ENCODE data around the gene LNP1.

DNA sequence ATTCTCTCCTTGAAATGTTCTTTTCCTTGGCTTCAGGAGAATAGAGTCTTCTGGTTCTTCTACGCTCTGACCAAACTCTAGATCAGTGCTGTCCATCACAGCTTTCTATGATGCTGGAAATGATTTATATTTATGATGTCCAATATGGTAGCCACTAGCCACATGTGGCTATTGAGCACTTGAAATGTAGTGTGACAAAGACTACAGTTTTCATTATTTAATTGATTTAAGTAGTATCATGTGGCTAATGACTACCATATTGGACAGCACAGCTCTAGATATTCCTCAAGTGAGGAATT, 2.9 kb downstream of the LNP1 start:
- TF ChIP-seq, protein P1, sequence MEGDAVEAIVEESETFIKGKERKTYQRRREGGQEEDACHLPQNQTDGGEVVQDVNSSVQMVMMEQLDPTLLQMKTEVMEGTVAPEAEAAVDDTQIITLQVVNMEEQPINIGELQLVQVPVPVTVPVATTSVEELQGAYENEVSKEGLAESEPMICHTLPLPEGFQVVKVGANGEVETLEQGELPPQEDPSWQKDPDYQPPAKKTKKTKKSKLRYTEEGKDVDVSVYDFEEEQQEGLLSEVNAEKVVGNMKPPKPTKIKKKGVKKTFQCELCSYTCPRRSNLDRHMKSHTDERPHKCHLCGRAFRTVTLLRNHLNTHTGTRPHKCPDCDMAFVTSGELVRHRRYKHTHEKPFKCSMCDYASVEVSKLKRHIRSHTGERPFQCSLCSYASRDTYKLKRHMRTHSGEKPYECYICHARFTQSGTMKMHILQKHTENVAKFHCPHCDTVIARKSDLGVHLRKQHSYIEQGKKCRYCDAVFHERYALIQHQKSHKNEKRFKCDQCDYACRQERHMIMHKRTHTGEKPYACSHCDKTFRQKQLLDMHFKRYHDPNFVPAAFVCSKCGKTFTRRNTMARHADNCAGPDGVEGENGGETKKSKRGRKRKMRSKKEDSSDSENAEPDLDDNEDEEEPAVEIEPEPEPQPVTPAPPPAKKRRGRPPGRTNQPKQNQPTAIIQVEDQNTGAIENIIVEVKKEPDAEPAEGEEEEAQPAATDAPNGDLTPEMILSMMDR (IDR thresholded peaks at IDR 0.05), result no peak
- TF ChIP-seq POLR2A (IDR thresholded peaks at IDR 0.05), result no peak

All from Peyer's patch (tissue), 4 donors.